IPS-15b (cell line): Measurements from ENCODE around the gene PRKCB.

ENCODE experiments used
- H3K27me3 ChIP-seq: one replicate; pipeline ENCODE4 v1.6.1; 2013; ENCODE audit warnings: low read length; ENCODE audit not compliant: control insufficient read depth, insufficient read depth
- H3K36me3 ChIP-seq: one replicate; pipeline ENCODE4 v1.6.1; 2013; ENCODE audit warnings: low read length; ENCODE audit not compliant: control insufficient read depth, insufficient read depth
- H3K4me1 ChIP-seq: one replicate; pipeline ENCODE4 v1.6.1; 2013; ENCODE audit warnings: mild to moderate bottlenecking, low read length; ENCODE audit not compliant: control insufficient read depth, insufficient read depth
- H3K4me3 ChIP-seq: one replicate; pipeline ENCODE4 v1.5.1; 2013; ENCODE audit warnings: low read depth, low read length
- H3K9ac ChIP-seq: one replicate; pipeline ENCODE4 v1.6.1; 2013; ENCODE audit warnings: low read depth, mild to moderate bottlenecking, low read length
- H3K9me3 ChIP-seq: one replicate; pipeline ENCODE4 v1.6.1; 2013; ENCODE audit warnings: mild to moderate bottlenecking, low read length; ENCODE audit not compliant: control insufficient read depth, insufficient read depth

PRKCB gene

DNA sequence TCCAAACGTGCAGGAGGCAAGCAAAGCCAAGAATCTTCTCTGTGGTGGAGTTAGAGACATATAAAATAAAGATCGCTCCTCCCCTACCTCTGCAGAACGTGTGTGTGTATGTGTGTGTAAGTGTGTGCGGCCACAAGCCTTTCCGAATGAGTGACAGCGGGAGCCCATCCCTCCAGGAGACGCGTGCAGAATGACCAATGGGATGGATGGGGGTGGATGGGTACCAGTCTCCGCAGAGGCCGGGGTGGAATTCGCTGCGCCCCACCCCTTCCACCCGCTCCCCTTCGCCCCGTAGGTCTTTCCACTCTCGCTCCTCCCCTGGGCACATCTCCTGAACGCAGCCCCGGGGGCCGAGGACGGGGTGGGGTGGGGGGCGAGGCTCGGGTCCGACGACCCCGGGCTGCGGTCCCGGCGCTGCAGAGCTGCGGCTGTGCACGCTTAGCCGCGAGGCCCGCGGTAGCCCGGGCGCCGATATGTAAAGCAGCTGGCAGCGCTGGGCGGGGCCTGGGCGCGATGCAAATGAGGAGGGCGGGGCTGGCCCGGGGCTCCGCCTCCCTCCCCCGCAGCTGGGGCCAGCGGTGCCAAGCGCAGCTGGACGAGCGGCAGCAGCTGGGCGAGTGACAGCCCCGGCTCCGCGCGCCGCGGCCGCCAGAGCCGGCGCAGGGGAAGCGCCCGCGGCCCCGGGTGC lies at the start of gene PRKCB:
Gene PRKCB, plus strand, starts transcription at position 594 of the 688 bp plus-strand sequence.
- Histone ChIP-seq H3K4me3 (peak within 1 kb of the TSS; percentile 59), H3K27me3 (peaks cover 59% of the 10 kb centered on the region)

DNA sequence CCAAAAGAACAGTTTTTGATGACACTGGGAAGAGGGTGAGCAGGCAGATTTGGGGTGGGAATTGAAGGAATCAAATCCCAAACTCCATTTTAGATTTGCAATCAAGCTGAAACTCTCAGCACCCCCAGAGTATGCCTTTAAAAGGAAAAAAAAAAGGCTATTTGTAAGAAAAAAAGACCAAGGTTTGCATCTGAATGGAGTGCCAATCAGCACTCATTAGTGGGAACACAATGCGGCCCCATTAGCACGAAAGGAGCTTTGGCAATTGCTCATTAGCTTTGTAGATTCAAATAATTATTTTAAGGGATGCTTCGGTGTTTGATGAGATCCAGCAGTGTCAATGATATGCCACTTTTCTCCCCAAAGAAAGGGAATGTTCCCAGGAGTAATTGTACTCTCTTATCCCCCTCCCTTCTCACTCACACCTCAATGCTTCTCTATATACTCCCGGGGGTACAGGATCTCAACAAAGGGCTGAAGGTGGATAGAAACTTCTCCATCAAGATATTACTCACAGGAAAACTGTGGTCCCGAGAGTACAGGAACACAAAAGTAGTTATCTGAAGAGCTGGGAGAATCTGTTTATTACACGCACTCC lies 48.7 kb upstream of the PRKCB start:
- H3K36me3 ChIP-seq = no peaks in the 10 kb centered on the region
- H3K4me1 ChIP-seq = peaks cover 22% of the 10 kb centered on the region
- H3K4me3 ChIP-seq = no peak overlapping the region
- H3K9me3 ChIP-seq = no peaks in the 10 kb centered on the region
- peak overlapping the region; percentile 13 for H3K9ac ChIP-seq
- no peaks in the 10 kb centered on the region for H3K27me3 ChIP-seq

More for the DNA sequence above, at the start of gene PRKCB:
- Histone ChIP-seq H3K9ac (no peak within 1 kb of the TSS), H3K36me3 (no peaks in the 10 kb centered on the region), H3K4me1 (no peaks in the 10 kb centered on the region), H3K9me3 (no peaks in the 10 kb centered on the region)

DNA sequence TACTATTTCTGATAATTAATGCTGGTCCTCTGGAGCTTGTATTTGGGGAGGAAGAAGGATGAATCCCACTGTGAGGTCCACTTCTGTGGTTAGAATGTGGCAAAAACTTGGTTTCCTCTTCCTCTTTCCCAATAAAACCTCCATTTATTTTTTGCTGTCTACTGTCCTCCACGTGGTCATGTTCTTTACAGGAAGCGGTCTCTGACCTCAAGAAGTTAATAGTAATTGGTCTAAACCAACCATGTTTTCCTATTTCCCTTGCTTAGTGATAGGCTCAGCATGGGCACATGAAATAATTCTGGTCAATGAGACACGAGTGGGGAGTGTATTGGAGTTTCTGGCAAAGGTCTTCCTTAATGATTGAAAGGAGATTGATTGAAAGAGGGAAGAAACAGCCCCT lies 47.1 kb upstream of the PRKCB start:
- Histone ChIP-seq H3K9me3 (no peaks in the 10 kb centered on the region), H3K4me3 (no peak overlapping the region), H3K9ac (no peak overlapping the region), H3K4me1 (peaks cover 22% of the 10 kb centered on the region), H3K27me3 (no peaks in the 10 kb centered on the region), H3K36me3 (no peaks in the 10 kb centered on the region)

DNA sequence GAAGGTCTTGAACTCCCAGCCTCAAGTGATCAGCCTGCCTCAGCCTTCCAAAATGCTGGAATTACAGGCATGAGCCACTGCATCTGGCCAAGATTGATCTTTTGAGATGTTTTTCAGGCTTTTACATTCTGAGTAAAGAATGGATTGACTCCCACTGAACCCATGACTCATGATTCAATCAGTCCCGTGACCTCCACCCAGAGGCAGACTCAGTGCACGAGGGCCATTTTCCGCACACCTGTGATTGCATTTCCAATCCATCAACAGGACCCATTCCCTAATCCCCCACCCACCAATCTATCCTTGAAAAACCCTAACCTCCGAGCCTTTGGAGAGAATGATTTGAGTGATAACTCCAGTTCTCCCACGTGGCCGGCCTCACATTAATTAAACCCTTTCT lies 40.4 kb upstream of the PRKCB start:
- Histone ChIP-seq H3K36me3 (no peaks in the 10 kb centered on the region), H3K27me3 (no peaks in the 10 kb centered on the region), H3K9me3 (no peaks in the 10 kb centered on the region), H3K4me1 (no peaks in the 10 kb centered on the region), H3K9ac (no peak overlapping the region), H3K4me3 (no peak overlapping the region)

DNA sequence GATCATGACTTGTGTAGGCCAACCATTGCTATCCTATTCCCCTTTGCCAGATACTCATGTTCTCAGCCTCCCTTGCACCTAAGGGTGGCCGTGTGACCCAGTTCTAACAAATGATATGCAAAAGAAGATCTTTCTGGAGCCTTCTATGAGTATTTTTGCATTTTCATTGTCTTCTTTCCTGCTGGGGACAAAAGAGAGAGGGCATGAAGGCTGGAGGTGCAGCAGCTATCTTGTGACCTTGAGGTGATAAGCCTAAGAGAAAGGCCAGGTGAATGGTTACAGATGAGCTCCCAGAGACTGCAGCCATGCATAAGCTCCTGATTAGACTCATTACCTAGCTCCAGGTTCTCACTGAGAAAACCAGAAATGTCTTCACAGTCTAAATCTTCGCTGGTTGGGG lies 38.8 kb upstream of the PRKCB start:
- no peaks in the 10 kb centered on the region for H3K36me3 ChIP-seq
- no peak overlapping the region for H3K4me3 ChIP-seq
- H3K4me1 ChIP-seq = no peaks in the 10 kb centered on the region
- no peaks in the 10 kb centered on the region for H3K9me3 ChIP-seq
- H3K9ac ChIP-seq = no peak overlapping the region
- no peaks in the 10 kb centered on the region for H3K27me3 ChIP-seq

DNA sequence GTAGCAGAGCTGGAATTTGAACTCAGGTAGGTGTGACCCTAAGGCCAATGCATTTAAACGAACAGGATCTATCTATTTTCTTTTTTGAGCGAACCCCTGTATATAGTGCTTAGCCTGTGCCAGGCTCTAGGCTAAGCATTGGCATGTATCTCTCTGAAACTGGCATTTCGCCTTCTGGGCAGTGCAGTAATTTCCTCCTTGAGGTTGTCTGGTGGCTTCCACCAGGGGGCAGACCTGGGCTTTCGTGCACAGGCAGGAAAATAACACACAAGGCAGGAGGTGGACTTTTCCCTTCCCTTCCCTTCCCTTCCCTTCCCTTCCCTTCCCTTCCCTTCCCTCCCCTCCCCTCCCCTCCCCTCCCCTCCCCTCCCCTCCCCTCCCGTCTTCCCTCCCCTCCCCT lies 34.4 kb upstream of the PRKCB start:
- no peaks in the 10 kb centered on the region for H3K4me1 ChIP-seq
- H3K36me3 ChIP-seq = no peaks in the 10 kb centered on the region
- H3K9me3 ChIP-seq = no peaks in the 10 kb centered on the region
- no peaks in the 10 kb centered on the region for H3K27me3 ChIP-seq
- H3K4me3 ChIP-seq = no peak overlapping the region
- no peak overlapping the region for H3K9ac ChIP-seq

DNA sequence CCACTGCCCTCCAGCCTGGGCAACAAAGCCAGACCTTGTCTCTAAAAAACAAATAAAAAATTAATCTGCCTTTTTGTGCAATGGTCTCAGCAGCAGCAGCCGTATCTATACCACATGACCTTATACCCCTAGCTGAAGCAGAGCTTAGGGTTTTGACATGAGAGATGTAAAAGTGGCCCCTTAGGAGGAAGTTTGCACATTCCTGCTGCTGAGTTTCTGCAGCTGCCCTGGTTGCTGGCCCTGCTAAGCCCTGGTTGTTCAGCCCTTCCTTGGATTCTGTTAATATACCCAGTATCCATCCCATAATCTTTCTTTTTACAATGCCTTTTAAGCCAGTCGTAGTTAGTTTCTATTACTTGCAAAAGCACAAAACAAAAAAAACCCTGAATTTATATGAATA lies 33.0 kb upstream of the PRKCB start:
- no peak overlapping the region for H3K9ac ChIP-seq
- H3K9me3 ChIP-seq = no peaks in the 10 kb centered on the region
- no peak overlapping the region for H3K4me3 ChIP-seq
- no peaks in the 10 kb centered on the region for H3K27me3 ChIP-seq
- no peaks in the 10 kb centered on the region for H3K36me3 ChIP-seq
- no peaks in the 10 kb centered on the region for H3K4me1 ChIP-seq

DNA sequence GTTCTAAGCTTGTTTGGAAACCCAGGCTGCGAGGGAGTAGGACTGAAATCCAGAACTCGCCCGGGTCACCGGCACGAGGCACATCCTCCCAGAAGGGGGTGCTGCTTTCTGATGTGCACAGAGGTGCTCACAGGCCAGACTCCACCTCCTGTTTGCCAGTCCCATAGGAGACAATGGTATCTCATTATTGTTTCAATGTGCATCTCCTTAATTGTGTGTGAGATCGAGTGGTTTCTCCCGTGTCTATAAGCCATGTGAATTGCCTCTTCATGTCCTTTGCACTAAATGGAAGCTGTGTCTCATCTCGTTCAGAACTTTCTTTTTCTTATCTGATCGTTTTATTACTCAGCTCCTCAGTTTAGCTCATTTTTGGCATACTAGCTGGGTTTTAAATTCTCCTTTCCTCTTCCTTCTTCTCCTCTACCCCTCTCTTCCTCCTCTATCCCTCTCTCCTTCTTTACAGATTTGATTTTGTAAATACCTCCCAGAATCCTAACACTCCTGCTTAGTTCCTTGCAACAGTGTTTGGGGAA lies 32.1 kb upstream of the PRKCB start:
- Histone ChIP-seq H3K4me3 (no peak overlapping the region), H3K27me3 (no peaks in the 10 kb centered on the region), H3K9ac (no peak overlapping the region)

DNA sequence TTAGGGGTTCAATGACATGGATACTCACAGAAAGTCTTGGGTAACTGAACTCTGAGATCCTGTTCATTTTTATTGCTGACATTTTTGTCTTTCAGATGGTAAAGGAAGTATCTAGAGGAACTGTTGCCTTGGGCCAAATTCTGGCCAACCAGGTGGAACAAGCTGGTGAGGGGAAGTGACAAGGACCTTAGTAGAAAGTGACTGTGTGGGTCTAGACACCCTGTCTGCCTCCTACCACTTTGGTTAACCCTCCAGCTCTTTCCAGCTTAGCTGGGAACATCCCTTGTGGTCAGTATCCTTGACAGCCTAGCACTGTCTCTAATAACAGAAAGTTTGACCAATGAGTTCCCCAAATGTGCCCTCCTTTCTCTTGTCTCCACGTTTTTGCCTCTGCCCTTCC lies 28.8 kb upstream of the PRKCB start:
- no peaks in the 10 kb centered on the region for H3K27me3 ChIP-seq
- no peaks in the 10 kb centered on the region for H3K9me3 ChIP-seq
- no peak overlapping the region for H3K4me3 ChIP-seq
- no peaks in the 10 kb centered on the region for H3K36me3 ChIP-seq
- no peak overlapping the region for H3K9ac ChIP-seq
- H3K4me1 ChIP-seq = no peaks in the 10 kb centered on the region

More for the DNA sequence above, 32.1 kb upstream of the PRKCB start:
- Histone ChIP-seq H3K9me3 (no peaks in the 10 kb centered on the region), H3K36me3 (no peaks in the 10 kb centered on the region), H3K4me1 (no peaks in the 10 kb centered on the region)

DNA sequence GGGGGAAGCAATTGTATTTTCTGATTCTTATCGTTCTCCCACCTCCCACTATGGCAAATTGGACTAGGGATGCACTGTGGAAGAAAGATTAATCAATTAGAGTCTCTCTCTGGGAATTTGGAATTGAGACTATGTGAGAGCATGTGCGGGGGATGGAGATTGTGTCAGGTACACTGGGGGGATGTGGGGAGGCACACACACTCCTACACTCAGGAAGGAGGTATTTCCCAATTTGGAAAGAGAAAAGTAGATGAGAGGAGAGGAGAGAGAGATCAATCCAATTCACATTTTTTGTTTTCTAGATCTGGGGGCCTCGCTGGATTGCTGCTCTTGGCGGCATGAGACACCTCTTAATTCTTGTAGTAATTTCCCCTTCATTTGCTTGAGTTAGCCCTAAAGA lies 14.3 kb upstream of the PRKCB start:
- Histone ChIP-seq H3K4me3 (no peak overlapping the region), H3K9me3 (no peaks in the 10 kb centered on the region), H3K27me3 (no peaks in the 10 kb centered on the region), H3K36me3 (no peaks in the 10 kb centered on the region), H3K4me1 (peaks cover 3% of the 10 kb centered on the region), H3K9ac (no peak overlapping the region)

DNA sequence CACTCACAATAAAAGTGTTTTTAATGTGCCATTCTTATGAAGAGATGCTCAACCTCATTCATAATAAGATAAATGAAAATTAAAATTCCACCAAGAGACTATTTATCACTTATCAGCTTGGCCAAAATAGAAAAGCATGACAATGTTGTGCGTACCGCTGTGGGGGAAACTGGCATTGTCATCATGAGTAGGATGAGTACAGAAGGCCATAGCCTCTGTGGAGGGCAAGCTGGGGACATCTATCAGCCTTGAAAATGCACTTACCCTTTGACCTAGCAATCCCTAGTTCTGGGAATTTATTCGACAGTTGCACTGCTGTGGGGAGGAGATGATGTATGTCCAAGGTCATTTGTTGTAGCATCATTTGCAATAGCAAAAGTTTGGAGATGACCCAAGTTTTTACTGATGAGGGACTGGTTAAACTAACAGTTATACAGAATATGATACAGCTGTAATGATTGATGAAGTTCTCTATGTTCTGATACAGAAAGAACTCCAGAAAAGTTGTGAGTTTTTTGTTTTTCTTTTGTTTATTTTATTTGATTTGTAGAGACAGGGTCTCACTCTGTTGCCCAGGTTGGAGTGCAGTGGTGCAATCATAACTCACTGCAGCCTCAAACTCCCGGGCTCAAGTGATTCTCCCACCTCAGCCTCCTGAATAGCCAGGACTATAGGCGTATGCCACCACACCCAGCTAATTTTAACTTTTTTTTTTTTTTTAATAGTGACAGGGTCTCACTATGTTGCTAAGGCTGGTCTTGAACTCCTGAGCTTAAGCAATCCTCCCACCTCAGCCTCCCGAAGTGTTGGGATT lies 13.7 kb upstream of the PRKCB start:
- Histone ChIP-seq H3K4me1 (peaks cover 3% of the 10 kb centered on the region), H3K9ac (no peak overlapping the region), H3K36me3 (no peaks in the 10 kb centered on the region), H3K27me3 (no peaks in the 10 kb centered on the region), H3K4me3 (no peak overlapping the region), H3K9me3 (no peaks in the 10 kb centered on the region)
